ENCODE measurements around the gene SCAMP1.
A peak's percentile ranks its signal among the peaks of the same experiment; 100 is the strongest.
"Not testable (repeated sequence)": the region's sequence is repeated elsewhere in the genome, so short reads cannot be mapped to it uniquely, and the experiment has no call there.

Gene SCAMP1

GRCh38 chr5:78359831-78360673, at the start of gene SCAMP1:
Gene SCAMP1 (plus strand): TSS chr5:78360617. CDS start chr5:78360672, 55 bp downstream.
- peak; percentile 88 for DNase-seq

- DNase-seq: no peak
Observed at GRCh38 chr5:78317515-78317914, 42.9 kb upstream of the SCAMP1 start.

- DNase-seq: no peak
Observed at GRCh38 chr5:78318337-78318736, 42.1 kb upstream of the SCAMP1 start.

- DNase-seq: no peak
Observed at GRCh38 chr5:78320401-78320800, 40.0 kb upstream of the SCAMP1 start.

GRCh38 chr5:78323241-78323640, 37.2 kb upstream of the SCAMP1 start:
- no peak for DNase-seq

- DNase-seq: no peak
Observed at GRCh38 chr5:78326930-78327329, 33.5 kb upstream of the SCAMP1 start.

GRCh38 chr5:78327761-78328510, 32.5 kb upstream of the SCAMP1 start:
- DNase-seq: no peak

- no peak for DNase-seq
Observed at GRCh38 chr5:78328585-78329173, 31.7 kb upstream of the SCAMP1 start.

- DNase-seq: no peak
Observed at GRCh38 chr5:78331523-78332080, 28.8 kb upstream of the SCAMP1 start.

GRCh38 chr5:78334811-78335210, 25.6 kb upstream of the SCAMP1 start:
- no peak for DNase-seq

GRCh38 chr5:78335976-78336375, 24.4 kb upstream of the SCAMP1 start:
- DNase-seq: no peak

- DNase-seq: no peak
Observed at GRCh38 chr5:78336698-78337097, 23.7 kb upstream of the SCAMP1 start.

GRCh38 chr5:78339617-78340436, 20.6 kb upstream of the SCAMP1 start:
- DNase-seq: no peak

GRCh38 chr5:78341440-78341839, 19.0 kb upstream of the SCAMP1 start:
- no peak for DNase-seq

- no peak for DNase-seq
Observed at GRCh38 chr5:78345485-78345884, 14.9 kb upstream of the SCAMP1 start.

- DNase-seq: no peak
Observed at GRCh38 chr5:78353520-78353919, 6.9 kb upstream of the SCAMP1 start.

GRCh38 chr5:78354066-78354670, 6.2 kb upstream of the SCAMP1 start:
- no peak for DNase-seq

- no peak for DNase-seq
Observed at GRCh38 chr5:78355561-78355960, 4.9 kb upstream of the SCAMP1 start.

GRCh38 chr5:78359455-78359830, 974 bp upstream of the SCAMP1 start:
- not testable (repeated sequence) for DNase-seq

- DNase-seq: no peak
Observed at GRCh38 chr5:78360674-78360923, 182 bp downstream of the SCAMP1 start.

- peak; percentile 73 for DNase-seq
Observed at GRCh38 chr5:78360924-78361630, 660 bp downstream of the SCAMP1 start.

- DNase-seq: no peak
Observed at GRCh38 chr5:78361631-78361993, 1.2 kb downstream of the SCAMP1 start.
